IMR-90 (cell line): Measurements from ENCODE around the gene PLCB3. TPM values are rescaled to one million over a fixed set of nuclear protein-coding genes. Genes with fewer than 3 reads are reported as not detected.

Experiments used
- ATAC-seq: fragments of 200-7000 bp; cut with Tn5 transposase; 2 replicates; pipeline ENCODE4 v1.9.1; 2020; ENCODE audit warnings: low read depth, mild to moderate bottlenecking, moderate library complexity
- BruUV-seq: library from RNA; stranded (reverse); fragments of 400-500 nt; replicated peaks from 2 replicates; lab custom pipeline; 2021; lab: Mats Ljungman, UMichigan
- CTCF ChIA-PET: fragments of 300-600 bp; formaldehyde crosslinking; extraction: SDS; loops from one replicate; lab custom pipeline; 2021; ENCODE audit warnings: antibody characterized with exemption; lab: Yijun Ruan, JAX
- POLR2A ChIA-PET: fragments of 300-600 bp; sonication (Branson Sonifier 250); formaldehyde crosslinking; loops from one replicate; lab custom pipeline; 2022; ENCODE audit warnings: antibody characterized with exemption; ENCODE audit not compliant: unreplicated experiment; lab: Charles Lee
- DNase-seq: peaks from one replicate; pipeline ENCODE4 v3.0.0; 2013
- H2AFZ ChIP-seq: replicated peaks from 2 replicates; pipeline ENCODE3; 2013; ENCODE audit warnings: low read length, mild to moderate bottlenecking; ENCODE audit not compliant: poor library complexity
- H2AK5ac ChIP-seq: 2 replicates; pipeline ENCODE4 v1.6.1; 2013; ENCODE audit warnings: low read depth, low read length, inconsistent platforms
- H2AK9ac ChIP-seq: replicated peaks from 2 replicates; pipeline ENCODE3; 2013; ENCODE audit warnings: mild to moderate bottlenecking, low read depth, low read length, moderate library complexity; ENCODE audit not compliant: poor library complexity
- H2BK120ac ChIP-seq: 2 replicates; pipeline ENCODE4 v1.6.1; 2013; ENCODE audit warnings: low read depth, low read length, inconsistent platforms
- H2BK15ac ChIP-seq: 3 replicates; pipeline ENCODE4 v1.6.1; 2013; ENCODE audit warnings: low read depth, low read length, inconsistent platforms
- H2BK20ac ChIP-seq: 2 replicates; pipeline ENCODE4 v1.6.1; 2013; ENCODE audit warnings: low read depth, mild to moderate bottlenecking, inconsistent platforms, low read length, moderate library complexity
- H2BK5ac ChIP-seq: 2 replicates; pipeline ENCODE4 v1.6.1; 2013; ENCODE audit warnings: mild to moderate bottlenecking, low read depth, low read length, inconsistent platforms; ENCODE audit not compliant: poor library complexity, severe bottlenecking
- H3K14ac ChIP-seq: replicated peaks from 2 replicates; pipeline ENCODE4 v1.6.1; 2013; ENCODE audit warnings: low read depth, low read length, inconsistent platforms
- H3K18ac ChIP-seq: 2 replicates; pipeline ENCODE4 v1.6.1; 2013; ENCODE audit warnings: low read depth, low read length, control low read depth
- H3K23ac ChIP-seq: 2 replicates; pipeline ENCODE4 v1.6.1; 2013; ENCODE audit warnings: low read depth, low read length, inconsistent platforms
- H3K27ac ChIP-seq: 2 replicates; pipeline ENCODE4 v1.5.1; 2013; ENCODE audit warnings: mild to moderate bottlenecking, control low read depth, low read length; ENCODE audit not compliant: insufficient read depth
- H3K27me3 ChIP-seq: 2 replicates; pipeline ENCODE4 v1.6.1; 2013; ENCODE audit warnings: low read length; ENCODE audit not compliant: control insufficient read depth, insufficient read depth
- H3K36me3 ChIP-seq: 2 replicates; pipeline ENCODE4 v1.6.1; 2013; ENCODE audit warnings: low read length, mixed read lengths; ENCODE audit not compliant: control insufficient read depth, insufficient read depth
- H3K4ac ChIP-seq: 2 replicates; pipeline ENCODE4 v1.6.1; 2013; ENCODE audit warnings: low read depth, low read length, inconsistent platforms
- H3K4me1 ChIP-seq: 2 replicates; pipeline ENCODE4 v1.6.1; 2013; ENCODE audit warnings: low read length, mixed read lengths; ENCODE audit not compliant: control insufficient read depth, insufficient read depth
- H3K4me2 ChIP-seq: 2 replicates; pipeline ENCODE4 v1.6.1; 2013; ENCODE audit warnings: low read depth, mild to moderate bottlenecking, control low read depth, low read length, moderate library complexity
- H3K4me3 ChIP-seq: 2 replicates; pipeline ENCODE4 v1.5.1; 2013; ENCODE audit warnings: low read depth, mild to moderate bottlenecking, control low read depth, low read length, moderate library complexity; ENCODE audit not compliant: insufficient read depth
- H3K56ac ChIP-seq: 2 replicates; pipeline ENCODE4 v1.6.1; 2013; ENCODE audit warnings: low read length, inconsistent platforms; ENCODE audit not compliant: insufficient read depth; ENCODE audit errors: extremely low read depth
- H3K79me1 ChIP-seq, 2 experiments: 2 replicates each; pipeline ENCODE4 v1.6.1; 2013; ENCODE audit warnings: low read length in 2 of 2, inconsistent platforms in 1 of 2, low read depth in 1 of 2
- H3K9ac ChIP-seq: 2 replicates; pipeline ENCODE4 v1.6.1; 2013; ENCODE audit warnings: low read depth, low read length, control low read depth
- H3K9me1 ChIP-seq: 2 replicates; pipeline ENCODE4 v1.6.1; 2013; ENCODE audit warnings: low read length, inconsistent platforms; ENCODE audit not compliant: insufficient read depth
- H3K9me3 ChIP-seq: 2 replicates; pipeline ENCODE4 v1.6.1; 2013; ENCODE audit warnings: low read length; ENCODE audit not compliant: control insufficient read depth, insufficient read depth
- H4K20me1 ChIP-seq: 2 replicates; pipeline ENCODE4 v1.6.1; 2013; ENCODE audit warnings: low read length, inconsistent platforms; ENCODE audit not compliant: insufficient read depth
- H4K5ac ChIP-seq: 2 replicates; pipeline ENCODE4 v1.6.1; 2013; ENCODE audit warnings: mild to moderate bottlenecking, low read depth, low read length, control low read depth
- H4K8ac ChIP-seq, 2 experiments: 2 replicates each; pipeline ENCODE4 v1.6.1; 2013; ENCODE audit warnings: low read depth in 2 of 2, low read length in 2 of 2, control low read depth in 1 of 2, inconsistent platforms in 1 of 2
- H4K91ac ChIP-seq: 2 replicates; pipeline ENCODE4 v1.6.1; 2013; ENCODE audit warnings: low read depth, low read length, inconsistent platforms; ENCODE audit not compliant: insufficient read depth
- CEBPB ChIP-seq: IDR thresholded peaks from 2 replicates; pipeline ENCODE4 v1.6.1; 2012; ENCODE audit warnings: low read depth, low read length, improper control_type of control experiment
- CHD1 ChIP-seq: IDR thresholded peaks from 2 replicates; pipeline ENCODE4 v1.6.1; 2012; ENCODE audit warnings: low read depth, low read length, improper control_type of control experiment
- SMC3 ChIP-seq: fragments of 150-350 bp; IDR thresholded peaks from 2 replicates; pipeline ENCODE4 v1.6.1; 2016; ENCODE audit warnings: low read depth, mild to moderate bottlenecking, antibody characterized with exemption, low read length, moderate library complexity
- WGBS, 2 experiments: methylation state at CpG; one replicate each; pipeline versions ENCODE4 v1.1.5 to v1.1.7; 2013; ENCODE audit warnings: missing lambda C conversion rate in 2 of 2; ENCODE audit not compliant: insufficient read length in 1 of 2; ENCODE audit errors: extremely low coverage in 2 of 2; 5-methylcytosine and 5-hydroxymethylcytosine counted together
- dilution Hi-C: fragments of 300-500 bp; cut with HindIII; formaldehyde crosslinking; loops from one replicate; pipeline ENCODE4 v1.14.3; 2018; ENCODE audit warnings: low sequenced_read_pairs; ENCODE audit not compliant: unreplicated experiment
- in situ Hi-C: fragments of 300-500 bp; cut with MboI; formaldehyde crosslinking; loops from 3 replicates; pipeline ENCODE4 v1.14.3; 2019; ENCODE audit warnings: low sequenced_read_pairs, inconsistent platforms, mixed read lengths
- intact Hi-C: fragments of 100-400 bp; cut with micrococcal nuclease; formaldehyde crosslinking; loops from 2 replicates; pipeline ENCODE4 v1.10.0; 2022
- polyA plus RNA-seq, 3 experiments: library from polyadenylated mRNA; depleted of rRNA; stranded (reverse); fragments of >200 nt; gene quantifications; 2 replicates each; pipeline ENCODE4 v1.2.3, GENCODE V29; 2012; ENCODE audit warnings: low replicate concordance in 1 of 3
- total RNA-seq: library from RNA; depleted of rRNA; stranded (reverse); fragments of >200 nt; gene quantifications from 2 replicates; pipeline ENCODE4 v1.2.3, GENCODE V29; 2012

Gene PLCB3
- total and polyA plus RNA-seq, 2 of the 4 experiments (the other 2 are of a cell fraction), result 23.9 to 24.9 TPM

DNA sequence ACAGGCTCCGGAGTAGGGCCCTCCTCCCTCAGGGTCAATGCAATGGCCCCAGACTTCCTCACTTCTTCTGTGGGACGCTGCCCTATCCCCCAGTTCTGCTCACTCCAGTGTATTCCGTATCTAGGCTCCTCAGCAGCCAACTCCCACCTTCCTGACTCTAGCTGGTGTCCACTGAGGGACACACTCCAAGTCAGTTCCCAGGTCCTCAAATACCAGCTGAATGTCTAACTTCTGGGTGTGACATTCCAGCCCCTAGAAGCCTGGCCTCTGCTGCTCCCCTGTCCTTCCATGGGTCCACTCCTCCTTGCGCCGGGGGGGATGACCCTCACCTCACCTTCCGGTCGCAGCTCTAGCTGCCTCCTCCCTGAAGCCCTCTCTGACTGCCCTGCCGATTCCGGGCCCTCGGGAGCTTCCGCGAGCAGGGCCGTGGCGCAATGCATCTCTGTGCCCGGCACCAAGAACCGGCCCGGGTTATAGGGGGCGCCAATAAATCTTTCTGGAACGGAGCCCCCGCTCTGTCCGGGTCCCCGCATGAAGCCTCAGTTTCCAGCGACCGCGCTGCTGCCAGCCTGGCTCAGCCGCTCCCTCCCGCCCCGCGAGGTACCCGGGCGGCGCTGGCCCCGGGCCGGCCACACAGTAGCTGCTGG is 17.7 kb downstream of the PLCB3 start:
- H4K20me1 ChIP-seq, result no peaks in the 10 kb centered on the region; the same call in 1 of the 2 replicates
- BruUV-seq, result no TSS peak
- ChIA-PET CTCF (interaction anchor here (1.3 to 1.5 kb wide), 2 partner anchors 8 to 65 kb away, joined by 3 read pairs; no protein-coding TSS in a partner anchor), POLR2A (interaction anchor here (1.2 kb wide), 1 partner anchor 19 kb away, joined by 3 read pairs; no protein-coding TSS in a partner anchor)
- peak overlapping the region; percentile 73 for H3K4me2 ChIP-seq
- H3K9me3 ChIP-seq, result no peaks in the 10 kb centered on the region
- 20% methylated on average over 1 of the region's 34 CpGs; no CpG with 5 or more reads in 1 of the 2 experiments for WGBS, 2 experiments
- peak; percentile 37; the same call in 1 of the 2 replicates for TF ChIP-seq CEBPB
- no peak for TF ChIP-seq SMC3
- no peak for TF ChIP-seq CHD1
- no peaks in the 10 kb centered on the region for H3K27me3 ChIP-seq
- H2AK5ac ChIP-seq, result peak overlapping the region; percentile 94
- H2AK9ac ChIP-seq, result peak overlapping the region; percentile 90
- peak overlapping the region; percentile 96 for H2AFZ ChIP-seq
- H3K4ac ChIP-seq, result peak overlapping the region; percentile 88
- peaks cover 5% of the 10 kb centered on the region; the same call in 1 of the 2 replicates for H3K9me1 ChIP-seq
- ATAC-seq (peak; percentile 10), DNase-seq (peak; percentile 41)
- H3K14ac ChIP-seq, result peak overlapping the region; percentile 87
- H3K36me3 ChIP-seq, result peaks cover 10% of the 10 kb centered on the region; the same call in 1 of the 2 replicates
- H4K8ac ChIP-seq, result peak overlapping the region; percentile 77 to 96
- peak overlapping the region; percentile 82 for H3K56ac ChIP-seq
- peak overlapping the region; percentile 1; the same call in 1 of the 2 replicates for H3K18ac ChIP-seq
- H2BK120ac ChIP-seq, result peak overlapping the region; percentile 67
- intact Hi-C loops (loop anchor here (1.0 kb wide), 1 partner anchor 39 kb away; the partner anchor contains the start of gene DNAJC4), dilution Hi-C loops (no loop called here), in situ Hi-C loops (no loop called here)
- H3K9ac ChIP-seq, result peak overlapping the region; percentile 75
- H3K23ac ChIP-seq, result peak overlapping the region; percentile 74
- H3K4me3 ChIP-seq, result peak overlapping the region; percentile 56
- peak overlapping the region; percentile 94 for H4K91ac ChIP-seq
- H3K79me1 ChIP-seq, result peaks cover 9 to 33% of the 10 kb centered on the region in 2 experiments
- peaks cover 11% of the 10 kb centered on the region for H3K4me1 ChIP-seq
- H2BK15ac ChIP-seq, result 0 out of 3 replicates have a peak overlapping the region, but pooled peaks have one; percentile 39
- 0 out of 2 replicates have a peak overlapping the region, but pooled peaks have one; percentile 20 for H2BK20ac ChIP-seq
- H3K27ac ChIP-seq, result peak overlapping the region; percentile 76
- peak overlapping the region; percentile 61 for H2BK5ac ChIP-seq
- peak overlapping the region; percentile 51 for H4K5ac ChIP-seq
